SK-N-SH treated with all-trans-retinoic acid at 6 μM for 48 hours (cell line): ENCODE data around the gene IRS2.

ENCODE experiments used
- ATAC-seq: fragments of 200-7000 bp; cut with Tn5 transposase; 3 replicates; pipeline ENCODE4 v1.9.1; 2020; ENCODE audit warnings: mild to moderate bottlenecking, moderate library complexity
- CSDC2 ChIP-seq: fragments of 250-450 bp; sonication (Bioruptor Pico); IDR thresholded peaks from 2 replicates; pipeline ENCODE4 v1.5.0; 2020; ENCODE audit warnings: mild to moderate bottlenecking, moderate library complexity
- GLIS3 ChIP-seq: fragments of 250-450 bp; sonication (Bioruptor Pico); IDR thresholded peaks from 2 replicates; pipeline ENCODE4 v1.5.0; 2020; ENCODE audit warnings: mild to moderate bottlenecking, moderate library complexity
- ISL1 ChIP-seq: fragments of 250-450 bp; sonication (Bioruptor Pico); IDR thresholded peaks from 2 replicates; pipeline ENCODE4 v2.1.2; 2022; ENCODE audit warnings: mild to moderate bottlenecking, moderate library complexity
- OSR1 ChIP-seq: fragments of 250-450 bp; sonication (Bioruptor Pico); IDR thresholded peaks from 2 replicates; pipeline ENCODE4 v1.8.0; 2022; ENCODE audit warnings: moderate library complexity, mild to moderate bottlenecking, inconsistent platforms
- TCF4 ChIP-seq: fragments of 250-450 bp; sonication (Bioruptor Pico); IDR thresholded peaks from 2 replicates; pipeline ENCODE4 v1.8.0; 2021; ENCODE audit warnings: mild to moderate bottlenecking, moderate library complexity, borderline replicate concordance
- TOX ChIP-seq: fragments of 250-450 bp; sonication (Bioruptor Pico); IDR thresholded peaks from 2 replicates; pipeline ENCODE4 v1.8.0; 2021; ENCODE audit warnings: mild to moderate bottlenecking, moderate library complexity, borderline replicate concordance
- ZC3H10 ChIP-seq: fragments of 250-450 bp; sonication (Bioruptor Pico); IDR thresholded peaks from 2 replicates; pipeline ENCODE4 v1.5.1; 2021; ENCODE audit warnings: mild to moderate bottlenecking, moderate library complexity
- ZNF8 ChIP-seq: fragments of 450-650 bp; formaldehyde crosslinking; IDR thresholded peaks from 2 replicates; pipeline ENCODE4 v1.5.0; 2020; ENCODE audit warnings: mild to moderate bottlenecking, moderate library complexity
- TF ChIP-seq, protein P1 (sequence below): fragments of 250-450 bp; sonication (Bioruptor Pico); IDR thresholded peaks from 2 replicates; pipeline ENCODE4 v1.5.0; 2020; ENCODE audit warnings: mild to moderate bottlenecking, moderate library complexity
- TF ChIP-seq, protein P2 (sequence below): fragments of 250-450 bp; sonication (Bioruptor Pico); IDR thresholded peaks from 2 replicates; pipeline ENCODE4 v1.8.0; 2021; ENCODE audit warnings: low read depth, mild to moderate bottlenecking, moderate library complexity, borderline replicate concordance
- TF ChIP-seq, protein P3 (sequence below): fragments of 250-450 bp; sonication (Bioruptor Pico); IDR thresholded peaks from 2 replicates; pipeline ENCODE4 v1.8.0; 2020; ENCODE audit warnings: mild to moderate bottlenecking, moderate library complexity, borderline replicate concordance

Gene IRS2

DNA sequence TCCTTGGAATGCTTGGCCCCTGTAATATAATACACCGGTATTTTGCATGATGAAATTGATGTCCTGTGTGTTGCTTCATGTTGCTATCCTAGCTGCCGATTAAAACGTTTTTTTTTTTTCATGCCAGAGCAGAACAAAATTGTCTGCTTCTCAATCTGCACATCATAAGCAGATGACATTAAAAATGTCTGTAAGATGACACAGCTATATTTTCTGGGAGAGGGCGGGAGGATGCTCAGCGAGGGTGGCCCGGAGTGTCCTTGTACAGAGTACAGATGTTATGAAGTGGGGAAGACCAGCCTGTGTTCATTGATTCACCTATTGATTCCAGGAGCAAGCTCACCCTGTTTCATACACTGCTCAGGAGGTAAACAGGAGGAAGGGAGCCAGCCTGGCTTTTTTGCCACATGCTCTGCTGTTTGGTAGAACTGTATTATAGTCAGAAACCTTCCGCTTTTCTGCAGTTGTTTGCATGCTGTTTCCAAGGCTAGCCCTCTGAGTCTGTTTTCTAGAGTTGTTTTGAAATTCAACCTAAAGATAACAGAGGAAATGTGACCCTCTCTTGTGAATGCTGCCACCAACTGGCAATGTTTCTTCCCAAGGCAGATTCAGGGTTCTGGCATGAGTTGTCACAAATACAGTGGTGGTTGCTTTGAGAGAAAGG is 4.7 kb upstream of the IRS2 start:
- ATAC-seq: peak; percentile 51
- TF ChIP-seq OSR1 (CRISPR knock-in tag) (no peak), GLIS3 (no peak), TOX (CRISPR knock-in tag) (no peak), TCF4 (CRISPR knock-in tag) (peak; percentile 31; the same call in 1 of the 2 replicates), ZNF8 (CRISPR knock-in tag) (no peak)
- TF ChIP-seq, protein P1, sequence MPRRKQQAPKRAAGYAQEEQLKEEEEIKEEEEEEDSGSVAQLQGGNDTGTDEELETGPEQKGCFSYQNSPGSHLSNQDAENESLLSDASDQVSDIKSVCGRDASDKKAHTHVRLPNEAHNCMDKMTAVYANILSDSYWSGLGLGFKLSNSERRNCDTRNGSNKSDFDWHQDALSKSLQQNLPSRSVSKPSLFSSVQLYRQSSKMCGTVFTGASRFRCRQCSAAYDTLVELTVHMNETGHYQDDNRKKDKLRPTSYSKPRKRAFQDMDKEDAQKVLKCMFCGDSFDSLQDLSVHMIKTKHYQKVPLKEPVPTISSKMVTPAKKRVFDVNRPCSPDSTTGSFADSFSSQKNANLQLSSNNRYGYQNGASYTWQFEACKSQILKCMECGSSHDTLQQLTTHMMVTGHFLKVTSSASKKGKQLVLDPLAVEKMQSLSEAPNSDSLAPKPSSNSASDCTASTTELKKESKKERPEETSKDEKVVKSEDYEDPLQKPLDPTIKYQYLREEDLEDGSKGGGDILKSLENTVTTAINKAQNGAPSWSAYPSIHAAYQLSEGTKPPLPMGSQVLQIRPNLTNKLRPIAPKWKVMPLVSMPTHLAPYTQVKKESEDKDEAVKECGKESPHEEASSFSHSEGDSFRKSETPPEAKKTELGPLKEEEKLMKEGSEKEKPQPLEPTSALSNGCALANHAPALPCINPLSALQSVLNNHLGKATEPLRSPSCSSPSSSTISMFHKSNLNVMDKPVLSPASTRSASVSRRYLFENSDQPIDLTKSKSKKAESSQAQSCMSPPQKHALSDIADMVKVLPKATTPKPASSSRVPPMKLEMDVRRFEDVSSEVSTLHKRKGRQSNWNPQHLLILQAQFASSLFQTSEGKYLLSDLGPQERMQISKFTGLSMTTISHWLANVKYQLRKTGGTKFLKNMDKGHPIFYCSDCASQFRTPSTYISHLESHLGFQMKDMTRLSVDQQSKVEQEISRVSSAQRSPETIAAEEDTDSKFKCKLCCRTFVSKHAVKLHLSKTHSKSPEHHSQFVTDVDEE (CRISPR knock-in tag): no peak
- TF ChIP-seq, protein P2, sequence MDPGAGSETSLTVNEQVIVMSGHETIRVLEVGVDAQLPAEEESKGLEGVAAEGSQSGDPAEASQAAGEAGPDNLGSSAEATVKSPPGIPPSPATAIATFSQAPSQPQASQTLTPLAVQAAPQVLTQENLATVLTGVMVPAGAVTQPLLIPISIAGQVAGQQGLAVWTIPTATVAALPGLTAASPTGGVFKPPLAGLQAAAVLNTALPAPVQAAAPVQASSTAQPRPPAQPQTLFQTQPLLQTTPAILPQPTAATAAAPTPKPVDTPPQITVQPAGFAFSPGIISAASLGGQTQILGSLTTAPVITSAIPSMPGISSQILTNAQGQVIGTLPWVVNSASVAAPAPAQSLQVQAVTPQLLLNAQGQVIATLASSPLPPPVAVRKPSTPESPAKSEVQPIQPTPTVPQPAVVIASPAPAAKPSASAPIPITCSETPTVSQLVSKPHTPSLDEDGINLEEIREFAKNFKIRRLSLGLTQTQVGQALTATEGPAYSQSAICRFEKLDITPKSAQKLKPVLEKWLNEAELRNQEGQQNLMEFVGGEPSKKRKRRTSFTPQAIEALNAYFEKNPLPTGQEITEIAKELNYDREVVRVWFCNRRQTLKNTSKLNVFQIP (CRISPR knock-in tag): no peak
- TF ChIP-seq, all 23 proteins: peak for 1

DNA sequence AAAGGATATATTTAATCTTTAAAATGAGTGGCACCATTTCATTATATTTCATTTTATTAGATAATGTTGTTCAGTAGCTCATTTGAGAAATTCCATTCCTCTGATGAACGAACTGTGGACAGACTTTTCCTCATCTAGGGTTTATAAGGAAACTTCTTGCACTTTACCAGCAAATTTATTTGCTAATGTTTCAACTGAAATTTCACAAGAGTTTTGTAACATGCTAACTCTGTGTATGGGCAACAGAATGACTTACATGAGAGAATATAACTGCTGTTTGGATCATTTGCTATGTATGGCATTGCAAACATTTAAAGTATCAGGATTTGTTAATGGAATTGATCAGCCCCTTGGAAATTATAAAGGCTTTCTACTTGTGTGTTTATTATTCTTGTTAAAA is 3.7 kb upstream of the IRS2 start:
- no peak for ATAC-seq
- TF ChIP-seq, protein P3, sequence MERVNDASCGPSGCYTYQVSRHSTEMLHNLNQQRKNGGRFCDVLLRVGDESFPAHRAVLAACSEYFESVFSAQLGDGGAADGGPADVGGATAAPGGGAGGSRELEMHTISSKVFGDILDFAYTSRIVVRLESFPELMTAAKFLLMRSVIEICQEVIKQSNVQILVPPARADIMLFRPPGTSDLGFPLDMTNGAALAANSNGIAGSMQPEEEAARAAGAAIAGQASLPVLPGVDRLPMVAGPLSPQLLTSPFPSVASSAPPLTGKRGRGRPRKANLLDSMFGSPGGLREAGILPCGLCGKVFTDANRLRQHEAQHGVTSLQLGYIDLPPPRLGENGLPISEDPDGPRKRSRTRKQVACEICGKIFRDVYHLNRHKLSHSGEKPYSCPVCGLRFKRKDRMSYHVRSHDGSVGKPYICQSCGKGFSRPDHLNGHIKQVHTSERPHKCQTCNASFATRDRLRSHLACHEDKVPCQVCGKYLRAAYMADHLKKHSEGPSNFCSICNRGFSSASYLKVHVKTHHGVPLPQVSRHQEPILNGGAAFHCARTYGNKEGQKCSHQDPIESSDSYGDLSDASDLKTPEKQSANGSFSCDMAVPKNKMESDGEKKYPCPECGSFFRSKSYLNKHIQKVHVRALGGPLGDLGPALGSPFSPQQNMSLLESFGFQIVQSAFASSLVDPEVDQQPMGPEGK (CRISPR knock-in tag): no peak
- peak; percentile 30; the same call in 1 of the 2 replicates for TF ChIP-seq ISL1 (CRISPR knock-in tag)

DNA sequence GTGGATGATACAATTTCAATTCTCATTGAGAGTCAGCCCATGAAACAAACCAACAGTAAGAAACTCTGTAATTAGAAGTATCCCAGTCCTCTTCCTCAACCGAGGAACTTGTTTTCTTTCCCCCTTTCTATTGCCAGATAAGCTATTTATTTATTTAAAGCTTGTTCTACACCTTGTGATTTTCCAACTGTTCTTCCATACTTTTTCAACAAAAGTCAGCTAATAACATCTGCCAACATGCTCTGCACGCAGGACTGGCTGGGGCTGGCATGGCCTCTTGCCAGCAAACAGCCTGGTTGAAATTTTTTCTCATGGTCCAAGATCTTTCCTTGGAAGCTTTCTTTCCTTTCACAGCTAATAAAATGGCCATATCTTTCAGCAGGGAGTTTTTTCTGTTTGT is 2.9 kb upstream of the IRS2 start:
- no peak for ATAC-seq
- no peak for TF ChIP-seq TOX (CRISPR knock-in tag)
- TF ChIP-seq, protein P1 (CRISPR knock-in tag): no peak
- TF ChIP-seq, protein P2 (CRISPR knock-in tag): no peak
- TF ChIP-seq, protein P3 (CRISPR knock-in tag): no peak
- TF ChIP-seq CSDC2 (CRISPR knock-in tag): no peak
- no peak for TF ChIP-seq ZC3H10 (CRISPR knock-in tag)
